ENCODE results near the gene HSPA12A.
A peak's percentile ranks its signal among the peaks of the same experiment; 100 is the strongest.

HSPA12A gene

DNA sequence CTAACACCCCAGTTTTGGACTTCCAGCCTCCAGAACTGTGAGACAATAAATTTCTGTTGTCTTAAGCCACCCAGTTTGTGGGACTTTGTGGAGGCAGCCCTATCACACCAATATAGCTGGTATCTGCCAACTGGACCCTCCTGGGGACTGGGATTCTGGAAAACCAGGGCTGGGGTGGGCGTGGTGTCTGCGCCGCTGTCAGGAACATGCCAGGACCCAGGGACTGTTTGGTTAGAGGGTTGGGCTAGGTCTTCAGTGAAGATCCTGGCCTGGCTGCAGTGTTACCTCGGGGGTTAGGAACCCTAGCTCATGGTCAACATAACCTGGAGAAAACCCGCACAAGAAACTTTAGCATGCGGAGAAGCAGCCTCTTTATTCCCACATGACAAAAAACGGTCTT, 79.0 kb downstream of the HSPA12A start:
- DNase-seq: no peak

DNA sequence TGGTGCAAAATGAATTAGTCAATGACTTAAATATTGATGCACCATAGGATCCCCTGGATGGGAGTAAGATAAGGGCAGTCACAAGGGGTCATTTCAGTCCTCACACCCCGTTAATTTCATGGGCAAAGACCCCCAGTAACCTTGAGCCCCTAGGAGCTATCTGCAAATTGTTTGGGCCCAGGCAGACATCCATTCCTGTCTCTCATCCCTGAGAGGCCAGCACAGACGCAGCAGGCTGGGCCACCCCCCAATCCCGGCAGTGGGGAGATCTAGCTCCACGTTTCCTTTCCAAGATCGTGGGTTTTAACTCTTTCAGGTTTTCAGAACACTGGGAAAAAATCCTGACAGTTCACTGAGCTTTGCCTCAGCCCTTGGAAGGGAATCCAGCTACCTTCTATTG, 81.5 kb downstream of the HSPA12A start:
- no peak for DNase-seq

- no peak for DNase-seq
These were observed 83.2 kb downstream of the HSPA12A start for GRCh38 chr10:116659049-116659670.

DNA sequence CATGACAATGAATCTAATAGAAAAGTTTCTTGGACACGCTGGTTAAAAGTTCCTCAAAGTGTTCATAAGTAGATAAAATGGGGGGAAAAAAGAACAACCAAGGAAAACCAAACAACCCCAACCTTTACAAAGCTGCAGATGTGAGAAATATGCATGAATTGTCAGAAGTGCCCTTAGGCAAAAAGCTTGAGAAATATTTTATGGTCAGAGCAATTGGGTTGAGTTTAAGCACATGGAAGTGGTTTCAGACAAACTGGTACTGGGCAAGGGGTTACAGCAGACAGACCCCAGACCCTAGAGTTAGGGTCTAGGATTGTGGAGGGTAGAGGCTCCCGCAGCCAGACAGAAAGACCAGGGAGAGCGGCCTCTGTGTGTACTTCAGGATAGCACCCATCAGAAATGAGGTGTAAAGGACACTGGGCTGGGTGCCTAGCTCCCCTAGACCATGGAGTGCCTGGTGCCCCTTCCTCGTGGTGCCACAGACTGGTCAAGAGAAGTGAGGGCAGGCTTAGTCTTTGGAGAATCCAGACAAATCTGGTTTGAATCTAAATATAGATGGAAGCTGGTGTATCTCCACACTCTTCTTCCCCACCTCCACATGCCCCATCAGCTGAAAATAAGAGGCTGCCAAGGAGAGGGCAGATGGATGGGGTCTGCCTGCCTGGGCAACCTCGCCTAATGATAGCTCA, 84.4 kb downstream of the HSPA12A start:
- no peak for DNase-seq

DNA sequence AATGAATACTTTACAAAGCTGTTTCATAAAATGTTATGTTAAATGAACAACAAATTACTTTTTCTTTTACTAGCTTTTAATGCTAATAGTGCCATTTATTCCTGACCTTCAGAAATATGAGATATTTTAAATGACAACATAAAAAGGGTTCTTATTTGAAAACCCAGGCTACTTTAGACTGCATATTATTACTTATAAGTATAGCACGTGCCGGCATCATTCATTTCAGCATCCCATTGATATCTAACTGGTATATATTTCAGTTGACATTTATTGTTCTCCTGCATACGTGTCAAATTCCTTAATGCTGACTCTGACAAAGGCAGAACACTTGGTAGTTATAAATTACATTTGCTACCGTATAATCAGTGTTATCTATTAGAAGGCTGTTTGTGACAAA, 86.3 kb downstream of the HSPA12A start:
- DNase-seq: no peak

GRCh38 chr10:116655568-116655967, 86.8 kb downstream of the HSPA12A start:
- no peak for DNase-seq

- DNase-seq: peak; percentile 68
These were observed 87.5 kb downstream of the HSPA12A start for GRCh38 chr10:116654816-116655215.

DNA sequence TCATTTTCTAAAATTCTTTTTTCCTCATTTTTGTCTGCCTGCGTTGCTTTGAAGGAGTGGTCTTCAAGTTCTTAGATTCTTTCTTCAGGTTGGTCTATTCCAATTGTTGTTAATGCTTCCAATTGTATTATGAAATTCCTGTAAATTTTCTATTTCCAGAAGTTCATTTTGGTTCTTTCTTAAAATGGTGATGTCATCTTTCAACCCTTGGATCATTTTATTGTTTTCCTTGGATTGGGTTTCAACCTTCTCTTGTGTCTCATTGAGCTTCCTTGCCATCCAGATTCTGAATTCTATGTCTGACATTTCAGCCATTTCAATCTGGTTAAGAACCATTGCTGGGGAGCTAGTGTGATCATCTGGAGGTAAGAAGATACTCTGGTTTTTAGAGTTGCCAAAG, 88.5 kb downstream of the HSPA12A start:
- DNase-seq: no peak

DNA sequence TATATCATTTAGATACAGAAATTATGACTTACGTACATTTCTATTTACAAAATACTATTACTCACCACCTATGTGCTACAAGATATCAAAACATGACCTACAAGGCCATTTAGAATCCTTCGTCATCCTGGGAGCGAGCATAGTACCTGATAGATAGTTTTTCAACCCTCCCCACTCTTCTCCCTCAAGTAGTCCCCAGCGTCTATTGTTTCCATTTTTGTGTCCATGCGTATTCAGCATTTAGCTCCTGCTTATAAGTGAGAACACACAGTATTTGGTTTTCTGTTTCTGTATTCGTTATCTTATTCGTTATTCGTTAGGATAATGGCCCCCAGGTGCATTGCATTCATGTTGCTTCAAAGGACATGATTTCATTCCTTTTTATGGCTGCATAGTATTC, 93.5 kb downstream of the HSPA12A start:
- no peak for DNase-seq

DNA sequence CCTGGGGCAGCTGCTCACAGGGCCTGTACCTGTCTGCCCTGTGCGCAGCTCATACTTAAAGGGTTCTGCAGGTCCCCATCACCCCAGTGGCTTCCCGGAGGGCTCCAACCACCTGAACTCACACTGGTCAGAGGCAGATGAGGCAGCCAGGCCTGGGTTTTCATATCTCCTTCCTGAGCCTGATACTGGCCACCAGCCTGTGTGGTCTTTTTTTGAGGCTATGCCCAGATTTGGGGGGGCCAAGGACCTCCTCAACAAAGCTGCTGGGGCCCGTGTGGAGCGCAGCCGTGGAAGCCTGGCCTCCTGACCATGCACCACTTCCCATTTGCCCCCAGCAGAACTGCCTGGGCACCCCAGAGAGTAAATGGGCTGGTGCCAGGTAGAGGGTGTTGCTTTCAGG, 95.9 kb downstream of the HSPA12A start:
- DNase-seq: no peak

DNA sequence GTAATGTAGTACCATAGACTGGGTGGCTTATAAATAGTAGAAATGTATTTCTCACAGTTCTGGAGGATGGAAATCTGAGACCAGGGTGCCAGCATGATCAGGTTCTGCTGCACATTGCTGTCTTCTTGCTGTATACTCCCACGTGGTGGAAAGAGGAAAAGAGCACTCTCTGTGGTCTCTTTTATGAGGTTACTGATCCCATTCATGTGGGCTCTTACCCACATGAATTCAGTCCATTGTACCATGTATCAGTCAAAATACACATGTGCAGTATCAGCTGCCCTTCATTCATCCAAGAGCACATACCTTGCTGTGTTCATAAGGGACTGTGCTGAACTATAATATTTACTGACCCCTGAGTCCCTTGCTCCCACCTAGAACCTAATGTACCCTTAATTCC, 104.5 kb downstream of the HSPA12A start:
- DNase-seq: no peak

GRCh38 chr10:116636976-116637375, 105.4 kb downstream of the HSPA12A start:
- no peak for DNase-seq

DNA sequence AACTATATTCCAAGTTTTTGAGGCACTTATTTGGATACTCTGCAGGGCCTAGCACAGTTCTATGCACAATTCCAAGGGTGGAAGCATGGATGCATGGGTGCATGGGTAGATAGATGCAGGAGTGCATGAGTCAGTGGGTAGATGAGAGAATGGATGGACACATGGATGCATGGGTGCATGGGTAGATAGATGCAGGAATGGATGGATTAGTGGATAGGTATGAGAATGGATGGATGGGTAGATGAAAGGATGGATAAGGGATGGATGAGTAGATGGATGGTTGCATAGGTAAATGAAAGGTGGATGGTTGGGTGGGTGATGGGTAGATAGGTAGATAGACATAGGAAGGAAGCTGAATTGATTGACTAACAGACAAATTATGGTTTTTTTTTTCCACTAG, 106.0 kb downstream of the HSPA12A start:
- DNase-seq: no peak

DNA sequence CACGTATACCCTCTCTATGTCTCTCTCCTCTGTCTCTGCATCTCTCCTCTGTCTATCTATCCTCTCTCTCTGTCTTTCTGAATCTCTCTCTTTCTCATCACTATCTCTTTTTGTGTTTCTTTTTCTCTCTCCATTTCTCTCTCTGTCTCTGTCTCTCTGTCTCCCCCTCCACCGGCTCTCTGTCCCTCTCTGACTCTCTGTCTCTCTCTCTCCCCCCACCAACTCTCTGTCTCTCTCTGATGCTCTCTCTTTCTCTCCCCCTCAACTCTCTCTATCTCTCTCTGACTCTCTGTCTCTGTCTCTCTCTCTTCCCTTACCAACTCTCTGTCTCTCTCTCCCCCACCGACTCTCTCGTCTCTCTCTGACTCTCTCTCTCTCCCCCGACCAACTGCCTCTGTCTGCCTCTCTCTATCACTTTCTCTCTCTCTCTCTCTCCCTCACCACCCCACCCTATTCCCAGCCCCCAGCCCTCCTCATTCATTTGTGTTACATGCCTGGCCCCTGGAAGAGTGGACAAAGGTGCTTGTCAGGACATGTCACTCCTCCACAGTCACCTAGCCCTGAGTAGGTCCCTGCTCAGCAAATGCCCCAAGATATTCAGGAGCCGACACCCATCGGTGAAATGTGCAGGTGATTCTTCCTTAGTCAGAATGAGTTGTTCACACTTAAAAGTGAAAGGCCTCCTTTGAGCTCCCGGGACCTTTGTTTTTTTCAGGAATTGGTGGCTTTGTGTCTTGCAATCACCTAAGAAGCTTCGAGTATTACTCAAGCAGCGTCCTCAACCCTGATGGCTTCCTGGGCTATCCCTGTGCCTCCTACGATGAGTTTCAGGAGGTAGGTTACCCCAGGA, 108.0 kb downstream of the HSPA12A start:
- DNase-seq: no peak

- DNase-seq: no peak
These were observed 109.2 kb downstream of the HSPA12A start for GRCh38 chr10:116633216-116633600.

DNA sequence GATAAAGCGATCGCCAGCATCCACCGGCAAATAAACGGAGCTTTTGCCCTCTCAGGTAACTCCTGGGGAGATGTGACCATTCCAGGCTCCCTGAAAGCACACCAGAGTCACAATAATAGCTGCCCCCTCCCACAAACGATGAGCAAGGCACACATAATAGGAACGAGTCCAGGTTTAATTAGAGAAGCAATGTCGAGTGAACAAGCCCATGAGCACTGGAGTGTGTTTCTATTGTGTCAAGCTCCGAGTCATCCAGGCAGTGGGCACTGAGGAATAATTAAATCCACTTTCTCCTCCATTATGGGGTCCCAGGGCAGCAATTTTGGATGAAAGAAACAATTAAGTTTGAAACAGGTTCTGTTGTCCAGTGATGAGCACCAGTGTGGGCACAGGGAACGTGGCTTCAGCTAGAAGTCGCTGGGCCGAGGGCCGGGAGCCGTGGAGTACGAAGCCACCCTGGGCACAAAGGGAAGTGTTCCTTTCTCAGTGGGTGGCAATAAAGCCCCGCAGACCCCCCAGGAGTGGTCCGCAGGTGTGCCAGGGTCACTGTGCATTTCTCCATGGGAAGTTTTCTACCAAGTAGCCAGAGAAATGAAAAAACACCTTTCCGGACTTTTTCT, 109.7 kb downstream of the HSPA12A start:
- DNase-seq: no peak

DNA sequence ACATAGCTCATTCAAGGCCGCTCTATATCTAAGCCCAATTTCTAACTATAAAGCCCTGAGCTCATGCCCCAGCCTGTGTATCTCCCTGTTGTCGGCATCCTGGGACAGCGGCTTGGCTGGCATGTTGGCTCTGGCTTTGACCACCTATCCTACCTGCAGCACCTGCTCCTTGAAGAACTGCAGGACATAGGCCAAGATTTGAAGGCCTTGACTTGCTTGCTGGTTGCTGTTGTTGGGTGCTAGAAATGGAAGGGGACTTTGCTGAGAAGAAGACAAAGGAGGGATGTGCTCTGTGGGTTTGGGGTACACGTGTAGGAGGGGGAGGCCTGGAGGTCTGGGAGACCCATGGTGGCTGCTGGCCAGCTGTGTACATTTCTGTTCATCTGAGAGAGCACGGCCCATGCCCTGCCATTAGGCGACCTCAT, 110.5 kb downstream of the HSPA12A start:
- DNase-seq: no peak

DNA sequence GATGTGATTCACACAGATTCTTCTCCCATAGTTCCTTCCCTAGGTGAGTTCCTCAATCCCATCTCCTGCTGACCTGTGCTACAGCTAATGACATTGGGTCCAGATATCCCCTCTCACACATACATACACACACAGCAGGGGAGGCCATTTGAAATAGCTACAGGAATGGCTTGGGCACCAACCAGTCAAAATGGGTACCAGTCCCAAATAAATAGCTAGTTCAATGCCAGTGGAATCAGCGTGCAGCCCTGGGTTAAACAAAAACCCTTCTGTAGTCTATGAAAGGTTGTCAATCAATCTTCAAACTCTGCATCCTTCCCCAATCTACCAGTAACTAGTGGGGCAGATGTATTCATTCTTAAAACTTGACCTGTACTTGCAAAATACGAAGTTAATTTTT, 112.3 kb downstream of the HSPA12A start:
- no peak for DNase-seq

DNA sequence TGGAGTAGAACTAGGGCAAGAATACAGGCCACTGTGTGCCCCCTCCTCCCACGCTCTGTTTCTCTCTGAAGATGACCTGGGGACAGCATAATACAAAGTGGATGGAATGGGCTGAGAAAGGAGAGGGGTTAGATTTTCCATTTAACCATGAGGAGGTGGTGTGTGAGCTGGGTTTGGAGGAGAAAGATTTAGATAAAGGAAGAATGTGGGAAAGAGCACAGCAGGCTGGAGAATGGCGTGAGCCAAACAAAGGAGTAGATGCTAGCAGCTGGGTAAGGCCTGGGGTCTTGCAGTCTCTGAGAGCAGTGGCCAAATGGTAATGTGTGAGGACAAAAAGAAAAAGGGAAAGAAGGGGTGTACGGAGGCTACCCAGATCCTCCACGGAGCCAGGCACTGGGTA, 113.0 kb downstream of the HSPA12A start:
- DNase-seq: no peak

- peak; percentile 83 for DNase-seq
These were observed 114.9 kb downstream of the HSPA12A start for GRCh38 chr10:116627386-116627933.

DNA sequence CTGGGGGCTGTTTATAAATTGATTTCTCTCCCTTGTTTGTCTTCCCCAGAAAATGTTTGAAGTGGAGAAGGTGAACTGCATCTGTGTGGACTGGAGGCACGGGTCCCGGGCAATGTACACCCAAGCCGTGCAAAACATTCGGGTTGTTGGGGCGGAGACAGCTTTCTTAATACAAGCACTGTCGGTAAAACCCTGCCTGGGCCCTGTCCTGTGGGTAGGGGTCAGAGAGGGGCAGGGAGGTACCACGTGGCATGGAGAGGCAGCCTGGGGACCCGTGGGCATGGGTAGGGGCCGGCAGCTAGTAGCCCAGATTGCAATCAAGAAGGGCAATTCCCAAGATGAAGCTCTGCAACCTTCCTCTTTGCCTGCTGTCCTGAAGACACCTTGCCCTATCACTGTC, 115.6 kb downstream of the HSPA12A start:
- DNase-seq: no peak

DNA sequence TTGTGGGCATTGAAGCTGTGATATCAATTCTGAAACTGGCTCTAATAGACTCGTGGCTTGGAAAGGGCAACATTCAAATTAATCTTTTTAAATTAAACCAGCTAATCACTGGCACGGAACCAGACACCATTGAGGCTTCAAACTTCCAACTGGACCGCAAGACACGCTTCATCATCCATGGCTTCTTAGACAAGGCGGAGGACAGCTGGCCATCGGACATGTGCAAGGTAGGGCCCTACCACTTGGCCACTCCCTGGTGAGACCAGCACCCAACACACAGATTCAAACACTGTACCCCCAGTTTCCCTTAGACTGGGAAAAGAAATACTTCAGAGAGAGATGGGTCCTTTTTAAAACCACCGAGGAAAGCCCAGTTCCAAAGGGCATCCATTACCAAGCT, 116.5 kb downstream of the HSPA12A start:
- DNase-seq: no peak

- DNase-seq: peak; percentile 41
These were observed 120.3 kb downstream of the HSPA12A start for GRCh38 chr10:116621934-116622655.

All from islet precursor cell (in vitro differentiated cells).